Measurements from ENCODE around the gene ITGB2.

The ITGB2 gene

GRCh38 chr21:44889625-44890337 is 30.9 kb downstream of the ITGB2 start:
- TF ChIP-seq CTCF (IDR thresholded peaks at IDR 0.05; ENCODE audit: borderline replicate concordance, control extremely low read depth, extremely low read depth, insufficient read depth, missing control alignments), result no peak
- in situ Hi-C loops (cut with MboI; ENCODE audit: low sequenced_read_pairs, unreplicated experiment), result no loop called here
- DNase-seq (ENCODE audit: low spot score), result no peak

GRCh38 chr21:44888581-44889550 is 31.8 kb downstream of the ITGB2 start:
- in situ Hi-C loops (cut with MboI; ENCODE audit: low sequenced_read_pairs, unreplicated experiment), result no loop called here
- no peak for TF ChIP-seq CTCF (IDR thresholded peaks at IDR 0.05; ENCODE audit: borderline replicate concordance, control extremely low read depth, extremely low read depth, insufficient read depth, missing control alignments)
- DNase-seq (ENCODE audit: low spot score), result no peak

- in situ Hi-C loops (cut with MboI; ENCODE audit: low sequenced_read_pairs, unreplicated experiment), result no loop called here
- no peak for DNase-seq (ENCODE audit: low spot score)
- TF ChIP-seq CTCF (IDR thresholded peaks at IDR 0.05; ENCODE audit: borderline replicate concordance, control extremely low read depth, extremely low read depth, insufficient read depth, missing control alignments), result no peak
Observed at GRCh38 chr21:44887807-44888580, 32.7 kb downstream of the ITGB2 start.

GRCh38 chr21:44887126-44887806 is 33.4 kb downstream of the ITGB2 start:
- DNase-seq (ENCODE audit: low spot score), result no peak
- TF ChIP-seq CTCF (IDR thresholded peaks at IDR 0.05; ENCODE audit: borderline replicate concordance, control extremely low read depth, extremely low read depth, insufficient read depth, missing control alignments), result no peak
- in situ Hi-C loops (cut with MboI; ENCODE audit: low sequenced_read_pairs, unreplicated experiment), result no loop called here

GRCh38 chr21:44886113-44887075 is 34.3 kb downstream of the ITGB2 start:
- no peak for DNase-seq (ENCODE audit: low spot score)
- no peak for TF ChIP-seq CTCF (IDR thresholded peaks at IDR 0.05; ENCODE audit: borderline replicate concordance, control extremely low read depth, extremely low read depth, insufficient read depth, missing control alignments)
- in situ Hi-C loops (cut with MboI; ENCODE audit: low sequenced_read_pairs, unreplicated experiment), result no loop called here
